Brain microvascular endothelial cell (primary cell): ENCODE data around the gene OCLN.
"Not testable (repeated sequence)": the region's sequence is repeated elsewhere in the genome, so short reads cannot be mapped to it uniquely, and the experiment has no call there.

ENCODE experiments used
- DNase-seq: peaks from one replicate; pipeline ENCODE4 v3.0.0-alpha.2; 2020
- H3K27ac ChIP-seq: fragments of 250-450 bp; sonication (Bioruptor Pico); 2 replicates; pipeline ENCODE4 v1.5.1; 2020; ENCODE audit warnings: mild to moderate bottlenecking, moderate library complexity
- H3K27me3 ChIP-seq: fragments of 250-450 bp; sonication (Bioruptor Pico); replicated peaks from 2 replicates; pipeline ENCODE4 v1.5.1; 2020; ENCODE audit warnings: mild to moderate bottlenecking
- H3K36me3 ChIP-seq: fragments of 250-450 bp; sonication (Bioruptor Pico); replicated peaks from 2 replicates; pipeline ENCODE4 v1.5.1; 2020; ENCODE audit warnings: mild to moderate bottlenecking
- H3K4me3 ChIP-seq: 2 replicates; pipeline ENCODE4 v1.5.1; 2011; ENCODE audit warnings: low read depth, mild to moderate bottlenecking, control low read depth, low read length, moderate library complexity
- in situ Hi-C: cut with HindIII; loops from 2 replicates; pipeline ENCODE4 v1.10.0; 2017; ENCODE audit warnings: low sequenced_read_pairs, low pct_ligation_motif_present
- TF ChIP-seq, protein P1 (sequence below): IDR thresholded peaks from 2 replicates; pipeline ENCODE4 v1.5.1; 2011; ENCODE audit warnings: low read depth, mild to moderate bottlenecking, moderate library complexity, low read length, control low read depth, inconsistent platforms; ENCODE audit errors: missing control alignments

OCLN gene

DNA sequence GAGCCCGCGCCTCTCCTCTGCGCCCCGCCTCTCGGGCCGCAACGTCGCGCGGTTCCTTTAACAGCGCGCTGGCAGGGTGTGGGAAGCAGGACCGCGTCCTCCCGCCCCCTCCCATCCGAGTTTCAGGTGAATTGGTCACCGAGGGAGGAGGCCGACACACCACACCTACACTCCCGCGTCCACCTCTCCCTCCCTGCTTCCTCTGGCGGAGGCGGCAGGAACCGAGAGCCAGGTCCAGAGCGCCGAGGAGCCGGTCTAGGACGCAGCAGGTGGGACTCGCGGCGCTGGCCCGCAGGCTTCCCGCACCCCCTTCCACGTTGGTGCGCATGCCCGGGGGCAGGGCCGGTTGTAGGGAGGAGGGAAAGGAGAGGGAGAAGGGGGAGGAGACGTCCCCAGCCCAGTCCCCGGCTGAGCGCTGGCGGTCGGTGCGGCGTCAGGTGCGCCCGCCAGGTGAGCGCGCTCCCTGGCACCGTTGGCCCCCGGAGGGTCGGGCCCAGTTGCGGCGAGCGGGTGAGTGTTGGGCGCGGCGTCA, at the start of gene OCLN:
Gene OCLN (plus strand): TSS at position 400 of the 532 bp plus-strand sequence. CDS start 11,455 bp downstream, outside the sequence.
- in situ Hi-C loops = no loop called here
- no peak for DNase-seq

GRCh38 chr5:69444127-69444754, 48.3 kb upstream of the OCLN start:
- Histone ChIP-seq H3K27ac (no peak overlapping the region), H3K36me3 (no peaks in the 10 kb centered on the region), H3K27me3 (no peaks in the 10 kb centered on the region), H3K4me3 (no peak overlapping the region)
- in situ Hi-C loops = no loop called here
- TF ChIP-seq, protein P1, sequence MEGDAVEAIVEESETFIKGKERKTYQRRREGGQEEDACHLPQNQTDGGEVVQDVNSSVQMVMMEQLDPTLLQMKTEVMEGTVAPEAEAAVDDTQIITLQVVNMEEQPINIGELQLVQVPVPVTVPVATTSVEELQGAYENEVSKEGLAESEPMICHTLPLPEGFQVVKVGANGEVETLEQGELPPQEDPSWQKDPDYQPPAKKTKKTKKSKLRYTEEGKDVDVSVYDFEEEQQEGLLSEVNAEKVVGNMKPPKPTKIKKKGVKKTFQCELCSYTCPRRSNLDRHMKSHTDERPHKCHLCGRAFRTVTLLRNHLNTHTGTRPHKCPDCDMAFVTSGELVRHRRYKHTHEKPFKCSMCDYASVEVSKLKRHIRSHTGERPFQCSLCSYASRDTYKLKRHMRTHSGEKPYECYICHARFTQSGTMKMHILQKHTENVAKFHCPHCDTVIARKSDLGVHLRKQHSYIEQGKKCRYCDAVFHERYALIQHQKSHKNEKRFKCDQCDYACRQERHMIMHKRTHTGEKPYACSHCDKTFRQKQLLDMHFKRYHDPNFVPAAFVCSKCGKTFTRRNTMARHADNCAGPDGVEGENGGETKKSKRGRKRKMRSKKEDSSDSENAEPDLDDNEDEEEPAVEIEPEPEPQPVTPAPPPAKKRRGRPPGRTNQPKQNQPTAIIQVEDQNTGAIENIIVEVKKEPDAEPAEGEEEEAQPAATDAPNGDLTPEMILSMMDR = no peak
- no peak for DNase-seq

More for the DNA sequence above, at the start of gene OCLN:
- Histone ChIP-seq H3K27me3 (peaks cover 15% of the 10 kb centered on the region), H3K27ac (no peak within 1 kb of the TSS), H3K4me3 (peak within 1 kb of the TSS; percentile 57), H3K36me3 (no peaks in the 10 kb centered on the region)
- TF ChIP-seq, protein P1 = no peak

GRCh38 chr5:69449511-69449910, 43.1 kb upstream of the OCLN start:
- Histone ChIP-seq H3K27ac (no peak overlapping the region), H3K36me3 (no peaks in the 10 kb centered on the region), H3K4me3 (no peak overlapping the region), H3K27me3 (no peaks in the 10 kb centered on the region)
- TF ChIP-seq, protein P1 = no peak
- in situ Hi-C loops = no loop called here
- no peak for DNase-seq

DNA sequence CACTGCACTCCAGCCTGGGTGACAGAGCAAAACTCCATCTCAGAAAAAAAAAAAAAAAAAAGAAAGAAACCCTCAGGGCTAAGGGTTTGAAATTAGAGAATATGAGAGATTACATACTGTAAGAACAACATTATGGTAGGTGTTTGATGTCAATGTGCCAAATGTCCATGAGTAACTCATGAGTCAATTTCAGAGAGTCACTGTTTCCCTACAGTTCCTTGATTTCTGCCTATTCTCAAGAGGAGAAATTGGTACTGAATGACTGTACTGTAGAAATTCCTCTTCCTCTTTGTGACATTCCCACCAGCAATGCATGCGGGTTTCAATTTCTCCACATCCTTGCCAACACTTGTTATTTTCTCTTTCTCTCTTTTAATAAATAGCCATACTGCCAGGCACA, 42.5 kb upstream of the OCLN start:
- no peak overlapping the region for H3K4me3 ChIP-seq
- TF ChIP-seq, protein P1 = no peak
- H3K36me3 ChIP-seq = no peaks in the 10 kb centered on the region
- H3K27me3 ChIP-seq = no peaks in the 10 kb centered on the region
- DNase-seq = peak; percentile 86
- in situ Hi-C loops = no loop called here
- peak overlapping the region; percentile 41 for H3K27ac ChIP-seq

- DNase-seq, H3K36me3 ChIP-seq, H3K27me3 ChIP-seq, in situ Hi-C loops, H3K4me3 ChIP-seq: not testable (repeated sequence)
- H3K27ac ChIP-seq = peak overlapping the region; percentile 41
These were observed 42.1 kb upstream of the OCLN start for GRCh38 chr5:69450527-69450926.

- H3K36me3 ChIP-seq = no peaks in the 10 kb centered on the region
- H3K4me3 ChIP-seq = no peak overlapping the region
- no peak overlapping the region for H3K27ac ChIP-seq
- in situ Hi-C loops = no loop called here
- H3K27me3 ChIP-seq = no peaks in the 10 kb centered on the region
- DNase-seq = no peak
- TF ChIP-seq, protein P1 = no peak
These were observed 40.5 kb upstream of the OCLN start for GRCh38 chr5:69451941-69452647.

DNA sequence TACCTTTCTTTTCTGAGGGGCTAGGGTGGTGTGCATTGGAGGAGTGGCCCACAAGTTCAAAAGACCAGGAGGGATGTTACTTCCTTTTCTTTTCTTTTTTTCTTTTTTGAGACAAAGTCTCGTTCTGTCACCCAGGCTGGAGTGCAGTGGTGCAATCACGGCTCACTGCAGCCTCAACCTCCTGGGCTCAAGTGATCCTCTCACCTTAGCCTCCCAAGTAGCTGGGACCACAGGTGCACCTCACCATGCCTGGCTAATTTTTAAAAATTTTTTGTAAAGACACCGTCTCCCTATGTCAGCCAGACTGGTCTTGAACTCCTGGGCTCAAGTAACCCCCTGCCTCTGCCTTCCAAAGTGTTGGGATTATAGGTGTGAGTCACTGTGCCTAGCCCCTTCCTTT, 39.1 kb upstream of the OCLN start:
- in situ Hi-C loops = not testable (repeated sequence)

More for the DNA sequence above, 39.1 kb upstream of the OCLN start:
- H3K27me3 ChIP-seq, H3K36me3 ChIP-seq, H3K27ac ChIP-seq, H3K4me3 ChIP-seq, DNase-seq: not testable (repeated sequence)
